ENCODE measurements around the gene TCF7L2.

GRCh38 chr10:113207924-113208323, 257.9 kb downstream of the TCF7L2 start:
- no peak for TF ChIP-seq POLR2A (IDR thresholded peaks at IDR 0.05)
- no peak for TF ChIP-seq CTCF (IDR thresholded peaks at IDR 0.05)
- TF ChIP-seq EP300 (IDR thresholded peaks at IDR 0.05): no peak

All from ovary (tissue), 3 donors.